ENCODE measurements around the gene UGGT2.
"Not testable (repeated sequence)": the region's sequence is repeated elsewhere in the genome, so short reads cannot be mapped to it uniquely, and the experiment has no call there.

UGGT2 gene

GRCh38 chr13:96046449-96047126, 6.6 kb downstream of the UGGT2 start:
- not testable (repeated sequence) for DNase-seq (ENCODE audit: low read depth, low spot score)

- no peak for DNase-seq (ENCODE audit: low read depth, low spot score)
Measured at GRCh38 chr13:96044238-96044637, 9.0 kb downstream of the UGGT2 start.

DNA sequence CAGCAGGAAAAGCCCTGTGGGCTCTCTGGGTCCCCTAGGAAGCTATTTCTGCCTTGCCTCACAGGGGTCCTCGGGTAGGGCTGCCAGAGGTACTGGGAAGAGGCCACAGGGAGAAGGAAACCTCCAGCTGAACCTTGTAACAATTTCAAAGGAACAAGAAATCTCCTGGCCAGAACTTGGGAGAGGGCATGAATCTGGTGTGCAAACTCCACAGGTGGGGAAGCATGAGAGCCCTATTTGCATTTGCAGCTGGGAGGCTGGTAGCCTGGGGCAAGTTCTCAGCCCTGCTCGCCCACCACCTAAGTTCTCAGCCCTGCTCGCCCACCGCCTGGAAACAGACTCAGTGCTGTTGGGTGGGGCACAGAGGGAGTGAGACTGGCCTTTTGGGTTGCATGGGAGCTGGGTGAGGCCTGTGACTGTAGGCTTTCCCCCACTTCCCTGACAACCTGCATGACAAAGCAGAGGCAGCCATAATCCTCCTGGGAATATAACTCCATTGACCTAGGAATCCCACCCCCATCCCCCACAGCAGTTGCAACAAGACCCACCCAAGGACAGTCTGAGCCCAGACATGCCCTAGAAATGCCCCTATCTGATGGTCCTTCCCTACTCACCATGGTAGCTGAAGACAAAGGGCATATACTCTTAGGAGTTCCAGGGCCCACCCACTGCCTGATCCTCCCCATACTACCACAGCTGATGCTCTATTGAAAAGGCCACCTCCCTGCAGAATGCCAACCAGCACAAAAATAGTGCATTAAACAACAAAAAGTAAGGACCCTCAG, 11.7 kb downstream of the UGGT2 start:
- peak; percentile 72 for DNase-seq (ENCODE audit: low read depth, low spot score)

GRCh38 chr13:96036515-96036914, 16.7 kb downstream of the UGGT2 start:
- no peak for DNase-seq (ENCODE audit: low read depth, low spot score)

DNA sequence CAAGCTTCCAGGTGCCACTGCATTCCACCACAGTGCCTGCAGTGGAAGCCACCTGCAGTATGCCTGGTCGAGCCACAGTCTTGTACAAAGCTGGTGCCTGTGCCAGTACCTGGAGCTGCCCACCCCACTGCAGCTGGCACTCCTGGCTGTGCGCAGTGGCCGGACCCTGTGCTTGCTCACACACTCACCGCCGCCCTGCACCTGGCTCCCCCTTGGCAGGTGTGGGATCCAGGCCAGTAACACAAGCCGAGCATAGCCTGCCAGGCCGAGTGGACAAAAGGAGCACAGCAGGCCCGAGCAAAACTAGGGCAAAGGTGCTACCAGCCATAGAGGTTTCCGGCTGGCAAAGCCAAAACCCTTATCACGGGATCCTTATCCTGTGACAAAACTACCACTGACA, 18.5 kb downstream of the UGGT2 start:
- no peak for DNase-seq (ENCODE audit: low read depth, low spot score)

DNA sequence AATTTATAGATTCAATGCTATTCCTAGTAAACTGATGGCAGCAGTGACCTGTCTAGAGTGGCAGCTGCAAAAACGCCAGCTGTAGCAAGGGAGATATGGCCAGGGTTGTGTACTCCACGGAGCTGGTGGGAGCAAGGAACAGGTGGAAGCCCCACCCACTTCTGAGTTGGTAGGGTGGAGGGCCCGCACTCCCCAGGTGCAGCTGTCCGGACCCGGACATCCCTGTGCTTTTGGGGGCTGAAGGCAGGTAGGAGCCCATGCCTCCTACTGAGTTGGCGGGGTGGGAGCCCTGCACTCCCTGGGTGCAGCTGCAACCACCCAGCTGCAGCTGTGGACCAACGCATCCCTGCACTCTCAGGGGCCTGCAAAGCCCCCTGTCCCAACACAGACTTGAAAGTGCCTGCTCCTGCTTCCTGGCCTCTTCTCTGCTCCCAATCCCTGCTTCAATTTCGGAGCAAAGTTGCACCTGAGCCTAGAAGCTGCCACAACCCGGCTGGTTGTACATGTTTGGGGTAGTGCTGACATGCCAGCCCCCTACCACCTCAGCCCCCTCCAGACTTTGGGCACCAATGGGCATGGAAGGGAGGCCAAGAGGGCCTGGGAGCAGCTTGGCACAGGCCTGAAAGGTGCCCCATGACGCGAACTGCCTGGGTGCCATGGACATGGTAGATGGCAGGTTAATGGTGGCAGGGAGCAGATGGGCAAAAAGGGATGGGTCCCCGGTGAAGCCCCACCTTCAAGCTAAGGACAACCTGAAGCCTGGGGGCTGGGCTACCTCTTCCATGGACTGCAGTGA, 19.8 kb downstream of the UGGT2 start:
- DNase-seq (ENCODE audit: low read depth, low spot score): no peak

GRCh38 chr13:96032717-96033116, 20.5 kb downstream of the UGGT2 start:
- no peak for DNase-seq (ENCODE audit: low read depth, low spot score)

- DNase-seq (ENCODE audit: low read depth, low spot score): no peak
Measured at GRCh38 chr13:96029002-96029401, 24.2 kb downstream of the UGGT2 start.

DNA sequence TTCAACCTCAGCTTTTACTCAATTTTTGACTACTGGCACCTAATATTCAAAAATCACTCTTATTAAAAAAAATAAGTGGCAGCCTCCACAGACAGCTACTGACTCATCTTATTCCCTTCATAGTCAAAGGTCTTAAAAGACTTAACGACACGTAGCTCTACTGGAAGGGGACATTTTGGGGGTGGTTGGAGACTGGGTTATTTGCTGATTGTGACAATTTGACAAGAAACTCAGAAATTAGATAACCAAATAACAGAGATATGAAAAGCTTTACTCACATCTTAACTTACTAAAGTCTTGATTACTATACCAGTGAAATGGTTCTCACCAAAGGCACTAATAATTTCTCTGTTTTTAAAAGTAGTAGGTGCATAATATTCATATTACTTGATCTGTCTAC, 25.7 kb downstream of the UGGT2 start:
- DNase-seq (ENCODE audit: low read depth, low spot score): no peak

- DNase-seq (ENCODE audit: low read depth, low spot score): no peak
Measured at GRCh38 chr13:96025283-96025682, 27.9 kb downstream of the UGGT2 start.

DNA sequence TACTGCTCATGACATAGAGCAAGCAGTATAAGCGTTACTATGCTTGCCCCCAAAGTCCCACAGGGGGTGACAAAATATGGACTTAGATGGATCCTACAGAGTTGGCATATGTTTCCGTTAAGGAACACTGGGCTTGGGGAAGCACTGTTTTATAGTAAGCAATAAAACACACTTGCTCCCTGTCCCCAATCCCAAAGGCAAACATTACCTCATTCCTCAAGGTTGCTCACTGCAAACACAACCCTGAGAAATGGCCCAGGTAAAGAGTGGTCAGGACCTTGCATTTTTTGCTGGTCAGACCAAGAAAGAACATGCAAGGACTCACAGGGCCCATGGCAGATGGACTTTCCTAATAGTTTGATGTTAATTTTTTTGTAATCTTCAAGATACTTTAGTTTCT, 32.3 kb downstream of the UGGT2 start:
- DNase-seq (ENCODE audit: low read depth, low spot score): no peak

DNA sequence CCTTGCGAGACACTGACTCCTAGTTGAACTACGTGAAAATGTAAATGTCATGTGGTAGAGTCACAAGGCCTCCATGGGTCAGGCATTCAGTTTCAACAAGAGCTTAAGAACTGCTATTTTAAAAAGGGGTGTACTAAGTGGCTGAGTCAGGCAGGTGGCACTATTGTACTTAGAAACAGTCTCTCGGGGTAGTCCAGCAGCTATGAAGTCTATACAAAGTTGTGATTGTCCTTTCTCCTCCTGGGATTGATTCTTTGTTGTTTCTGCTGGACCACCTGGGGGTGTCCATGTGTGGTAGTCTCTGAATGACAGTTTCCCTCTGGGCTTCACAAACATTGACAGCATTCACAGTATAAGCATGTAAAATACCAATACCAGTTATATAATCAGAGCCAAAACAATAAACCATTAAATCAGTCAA, 33.0 kb downstream of the UGGT2 start:
- DNase-seq (ENCODE audit: low read depth, low spot score): peak; percentile 67

DNA sequence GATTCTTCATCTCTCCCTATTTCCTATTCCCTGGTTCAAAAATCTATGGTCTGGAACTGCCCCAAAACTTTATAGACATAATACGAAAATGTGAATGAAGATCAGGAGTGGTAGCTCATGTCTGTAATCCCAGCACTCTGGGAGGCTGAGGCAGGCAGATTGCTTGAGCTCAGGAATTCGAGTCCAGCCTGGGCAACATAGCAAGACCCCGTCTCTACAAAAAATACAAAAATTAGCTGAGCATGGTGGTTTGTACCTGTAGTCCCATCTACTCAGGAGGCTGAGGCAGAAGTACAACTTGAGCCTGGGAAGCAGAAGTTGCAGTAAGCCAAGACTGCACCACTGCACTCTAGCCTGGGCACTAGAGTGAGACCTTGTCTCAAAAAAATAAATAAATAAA, 35.1 kb downstream of the UGGT2 start:
- no peak for DNase-seq (ENCODE audit: low read depth, low spot score)

GRCh38 chr13:96011291-96011872, 41.8 kb downstream of the UGGT2 start:
- no peak for DNase-seq (ENCODE audit: low read depth, low spot score)

- no peak for DNase-seq (ENCODE audit: low read depth, low spot score)
Measured at GRCh38 chr13:96003304-96003703, 49.9 kb downstream of the UGGT2 start.

DNA sequence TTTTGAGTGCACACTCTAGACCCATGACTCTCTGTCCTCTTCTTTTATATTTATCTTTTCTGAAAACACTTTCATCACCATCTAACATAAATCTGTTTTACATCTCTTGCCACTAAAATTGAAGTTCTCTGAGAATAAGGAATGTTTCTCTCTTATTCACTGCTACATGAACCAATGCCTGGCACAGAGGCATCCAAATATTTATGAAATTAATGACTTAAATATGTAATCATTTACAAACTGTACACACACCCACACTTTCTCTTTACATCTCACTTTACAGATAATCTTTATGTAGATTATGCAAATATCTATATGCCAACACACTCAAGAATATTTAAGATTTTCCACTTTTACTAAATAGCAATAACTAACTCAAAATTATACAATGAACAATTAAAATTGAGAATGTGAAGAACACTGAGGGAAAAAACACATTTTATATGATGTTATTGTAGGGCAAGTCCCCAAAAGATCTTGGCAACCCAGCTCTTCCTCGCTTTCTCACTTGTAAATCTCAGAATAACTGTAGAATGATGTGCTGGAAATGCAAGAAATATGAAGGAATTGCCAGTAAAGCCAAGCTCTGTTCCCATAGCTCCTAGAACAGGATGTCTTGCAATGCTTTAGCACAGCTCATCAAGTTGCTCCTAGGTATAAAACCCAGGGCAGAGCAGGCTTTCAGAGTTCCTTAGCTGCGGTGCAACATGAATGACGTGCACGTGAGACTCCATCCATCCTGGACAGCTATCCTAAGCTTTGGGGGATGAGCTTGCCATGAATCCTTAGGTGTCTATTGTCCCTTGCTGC, 50.7 kb downstream of the UGGT2 start:
- no peak for DNase-seq (ENCODE audit: low read depth, low spot score)

DNA sequence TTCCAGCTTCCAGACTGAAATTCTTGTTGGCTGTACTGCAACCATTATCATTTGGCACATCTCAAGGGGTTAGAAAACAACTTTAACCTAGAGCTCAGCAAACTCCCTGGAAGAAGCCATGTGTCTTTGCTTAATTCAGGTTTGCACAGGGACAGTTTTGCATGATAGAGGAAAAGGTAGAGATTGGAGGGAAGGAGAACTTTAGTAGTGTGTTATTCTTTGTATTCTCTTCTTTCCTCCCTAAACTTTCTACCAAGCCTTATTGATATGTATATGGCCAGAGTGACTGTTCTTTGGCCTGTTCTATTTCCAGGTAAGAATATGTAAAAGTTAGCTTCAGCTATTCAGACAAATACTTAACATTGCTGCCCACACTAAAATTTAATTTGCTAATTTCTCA, 53.1 kb downstream of the UGGT2 start:
- DNase-seq (ENCODE audit: low read depth, low spot score): no peak

GRCh38 chr13:95987841-95988240, 65.4 kb downstream of the UGGT2 start:
- no peak for DNase-seq (ENCODE audit: low read depth, low spot score)

DNA sequence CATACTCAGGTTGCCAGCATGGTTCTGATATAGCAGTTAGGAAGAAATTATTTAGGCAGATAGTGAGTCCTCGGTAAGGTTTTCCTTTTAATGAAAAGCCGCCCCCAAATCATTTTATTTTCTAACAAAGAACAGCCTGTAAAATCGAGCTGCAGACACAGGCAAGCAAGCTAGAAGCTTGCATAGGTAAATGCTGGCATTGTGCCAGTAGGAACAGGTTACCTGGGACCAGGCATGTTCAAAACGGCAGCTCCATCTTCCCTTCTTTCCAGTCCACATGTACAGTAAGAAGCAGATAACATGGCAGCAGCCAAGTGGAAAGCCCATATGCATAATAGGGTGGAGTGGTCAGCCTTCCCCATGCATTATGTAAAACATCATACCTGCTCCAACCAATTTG, 71.1 kb downstream of the UGGT2 start:
- DNase-seq (ENCODE audit: low read depth, low spot score): no peak

GRCh38 chr13:95972651-95973050, 80.5 kb downstream of the UGGT2 start:
- not testable (repeated sequence) for DNase-seq (ENCODE audit: low read depth, low spot score)

DNA sequence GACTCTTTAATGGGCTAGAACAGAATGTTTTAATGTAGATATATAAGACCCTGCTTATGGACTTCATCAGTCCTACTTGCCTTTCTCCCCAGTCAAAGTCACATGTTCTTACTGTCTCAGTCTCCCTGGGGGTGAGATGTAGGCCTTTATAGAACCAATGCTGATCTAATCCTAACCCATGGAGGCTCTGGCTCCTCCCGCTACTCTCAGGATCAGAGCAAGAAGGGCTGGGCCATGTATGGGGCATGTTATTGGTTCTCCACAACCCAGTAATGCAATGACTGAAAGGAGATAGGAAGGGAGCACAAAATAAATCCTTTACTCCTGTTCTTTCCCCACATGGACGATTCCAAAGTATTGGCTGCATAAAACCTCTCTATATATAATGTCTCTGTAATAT, 82.3 kb downstream of the UGGT2 start:
- DNase-seq (ENCODE audit: low read depth, low spot score): no peak

Data from ELF-1 (cell line).